ENCODE results near the gene SSR3.
"Not testable (repeated sequence)": the region's sequence is repeated elsewhere in the genome, so short reads cannot be mapped to it uniquely, and the experiment has no call there.

Gene SSR3

GRCh38 chr3:156575641-156576040 lies 20.7 kb upstream of the SSR3 start:
- DNase-seq: no peak

GRCh38 chr3:156569881-156570280 lies 15.0 kb upstream of the SSR3 start:
- DNase-seq: not testable (repeated sequence)

- not testable (repeated sequence) for DNase-seq
Observed at GRCh38 chr3:156569016-156569415, 14.1 kb upstream of the SSR3 start.

GRCh38 chr3:156563900-156564682 lies 9.2 kb upstream of the SSR3 start:
- no peak for DNase-seq

GRCh38 chr3:156562486-156562885 lies 7.6 kb upstream of the SSR3 start:
- DNase-seq: not testable (repeated sequence)

- DNase-seq: no peak
Observed at GRCh38 chr3:156561533-156561932, 6.6 kb upstream of the SSR3 start.

GRCh38 chr3:156559321-156559720 lies 4.4 kb upstream of the SSR3 start:
- DNase-seq: no peak

- no peak for DNase-seq
Observed at GRCh38 chr3:156558389-156558788, 3.5 kb upstream of the SSR3 start.

GRCh38 chr3:156554515-156554841 lies 439 bp downstream of the SSR3 start:
- no peak for DNase-seq

- DNase-seq: peak; percentile 38
Observed at GRCh38 chr3:156553705-156554356, 1.1 kb downstream of the SSR3 start.

- DNase-seq: no peak
Observed at GRCh38 chr3:156552973-156553372, 1.9 kb downstream of the SSR3 start.

- DNase-seq: no peak
Observed at GRCh38 chr3:156551746-156552145, 3.2 kb downstream of the SSR3 start.

- no peak for DNase-seq
Observed at GRCh38 chr3:156551261-156551660, 3.7 kb downstream of the SSR3 start.

- no peak for DNase-seq
Observed at GRCh38 chr3:156548902-156549301, 6.0 kb downstream of the SSR3 start.

GRCh38 chr3:156548041-156548687 lies 6.8 kb downstream of the SSR3 start:
- no peak for DNase-seq

- DNase-seq: no peak
Observed at GRCh38 chr3:156547637-156548036, 7.3 kb downstream of the SSR3 start.

GRCh38 chr3:156543043-156543555 lies 11.8 kb downstream of the SSR3 start:
- no peak for DNase-seq

- no peak for DNase-seq
Observed at GRCh38 chr3:156542101-156543042, 12.5 kb downstream of the SSR3 start.

GRCh38 chr3:156539802-156540201 lies 15.1 kb downstream of the SSR3 start:
- no peak for DNase-seq

- DNase-seq: no peak
Observed at GRCh38 chr3:156539051-156539450, 15.9 kb downstream of the SSR3 start.

- DNase-seq: no peak
Observed at GRCh38 chr3:156536524-156537316, 18.2 kb downstream of the SSR3 start.

GRCh38 chr3:156535798-156536197 lies 19.1 kb downstream of the SSR3 start:
- no peak for DNase-seq

All from NCI-H69 (cell line).